Measurements from ENCODE around the gene QKI. TPM values are rescaled to one million over a fixed set of nuclear protein-coding genes. Genes with fewer than 3 reads are reported as not detected.

QKI gene
- total RNA-seq, 8 experiments from 2014 or later: 67.5 to 316 (median 142) TPM

- peak overlapping the region; percentile 58 to 79 for H3K27ac ChIP-seq
- ATAC-seq (replicated peaks in 6 of 8): no peak
- 44 to 95% (median 61%) methylated on average over 1 to 5 of the region's 5 CpGs for WGBS, 10 experiments
- H3K4me1 ChIP-seq (replicated peaks in 1 of 2): peaks cover 51 to 56% of the 10 kb centered on the region in 2 donors
- in situ Hi-C loops (cut with MboI; ENCODE audit: low pct_unique_long_range_greater_than_20kb in 2 of 9, low sequenced_read_pairs in 9 of 9, unreplicated experiment in 9 of 9): no loop called here
- no peak overlapping the region for H3K4me3 ChIP-seq
Measured at GRCh38 chr6:163395122-163395830, 19.2 kb upstream of the QKI start.

- peak overlapping the region; percentile 58 to 79 for H3K27ac ChIP-seq
- WGBS, 10 experiments: 31 to 79% (median 63%) methylated on average over 1 to 3 of the region's 3 CpGs; no CpG with 5 or more reads in 1 of the 10 experiments
- ATAC-seq (replicated peaks in 6 of 8): peak in 1 of 8 experiments; percentile 33
- peaks cover 51 to 56% of the 10 kb centered on the region in 2 donors for H3K4me1 ChIP-seq (replicated peaks in 1 of 2)
- in situ Hi-C loops (cut with MboI; ENCODE audit: low pct_unique_long_range_greater_than_20kb in 2 of 9, low sequenced_read_pairs in 9 of 9, unreplicated experiment in 9 of 9): no loop called here
- peak overlapping the region in 1 of 5 donors; percentile 24 for H3K4me3 ChIP-seq
Measured at GRCh38 chr6:163395831-163396185, 18.7 kb upstream of the QKI start.

GRCh38 chr6:163397326-163397725, 17.2 kb upstream of the QKI start:
- in situ Hi-C loops (cut with MboI; ENCODE audit: low pct_unique_long_range_greater_than_20kb in 2 of 9, low sequenced_read_pairs in 9 of 9, unreplicated experiment in 9 of 9): no loop called here
- peak in 5 of 8 experiments; percentile 13 to 26 (median 18) for ATAC-seq (replicated peaks in 6 of 8)
- peak overlapping the region in 4 of 5 donors; percentile 1 to 24 (median 14) for H3K4me3 ChIP-seq
- 0 to 73% (median 7%) methylated on average over 1 to 4 of the region's 4 CpGs for WGBS, 10 experiments
- peaks cover 52 to 59% of the 10 kb centered on the region in 2 donors for H3K4me1 ChIP-seq (replicated peaks in 1 of 2)
- peak overlapping the region; percentile 61 to 68 for H3K27ac ChIP-seq

GRCh38 chr6:163398115-163398514, 16.4 kb upstream of the QKI start:
- in situ Hi-C loops (cut with MboI; ENCODE audit: low pct_unique_long_range_greater_than_20kb in 2 of 9, low sequenced_read_pairs in 9 of 9, unreplicated experiment in 9 of 9): no loop called here
- ATAC-seq (replicated peaks in 6 of 8): peak in 7 of 8 experiments; percentile 16 to 52 (median 25)
- H3K4me1 ChIP-seq (replicated peaks in 1 of 2): peaks cover 46 to 57% of the 10 kb centered on the region in 2 donors
- H3K4me3 ChIP-seq: no peak overlapping the region
- H3K27ac ChIP-seq: peak overlapping the region; percentile 61 to 68
- 0 to 51% (median 40%) methylated on average over 1 to 2 of the region's 2 CpGs; no CpG with 5 or more reads in 3 of the 10 experiments for WGBS, 10 experiments

- Histone ChIP-seq H3K4me3 (no peak overlapping the region), H3K27ac (peak overlapping the region; percentile 61 to 68), H3K4me1 (replicated peaks in 1 of 2) (peaks cover 45 to 57% of the 10 kb centered on the region in 2 donors)
- WGBS, 10 experiments: 83 to 100% (median 88%) methylated on average over 2 to 7 of the region's 9 CpGs; no CpG with 5 or more reads in 4 of the 10 experiments
- ATAC-seq (replicated peaks in 6 of 8): no peak
- in situ Hi-C loops (cut with MboI; ENCODE audit: low pct_unique_long_range_greater_than_20kb in 2 of 9, low sequenced_read_pairs in 9 of 9, unreplicated experiment in 9 of 9): no loop called here
Measured at GRCh38 chr6:163398815-163399214, 15.7 kb upstream of the QKI start.

- Histone ChIP-seq H3K27ac (no peak overlapping the region), H3K4me3 (no peak overlapping the region), H3K4me1 (replicated peaks in 1 of 2) (peaks cover 43 to 53% of the 10 kb centered on the region in 2 donors)
- ATAC-seq (replicated peaks in 6 of 8): no peak
- WGBS, 10 experiments: 43 to 100% (median 94%) methylated on average over 1 to 2 of the region's 2 CpGs; no CpG with 5 or more reads in 2 of the 10 experiments
- in situ Hi-C loops (cut with MboI; ENCODE audit: low pct_unique_long_range_greater_than_20kb in 2 of 9, low sequenced_read_pairs in 9 of 9, unreplicated experiment in 9 of 9): loop anchor here in 5 of 9 experiments (25.0 kb wide), 5 partner anchors 213 to 1988 kb away; no protein-coding TSS in a partner anchor
Measured at GRCh38 chr6:163400509-163400908, 14.0 kb upstream of the QKI start.

- Histone ChIP-seq H3K4me3 (no peak overlapping the region), H3K4me1 (replicated peaks in 1 of 2) (peaks cover 48 to 53% of the 10 kb centered on the region in 2 donors), H3K27ac (peak overlapping the region in 1 of 2 donors; percentile 29)
- 19 to 100% (median 78%) methylated on average over 1 to 14 of the region's 14 CpGs for WGBS, 10 experiments
- in situ Hi-C loops (cut with MboI; ENCODE audit: low pct_unique_long_range_greater_than_20kb in 2 of 9, low sequenced_read_pairs in 9 of 9, unreplicated experiment in 9 of 9): loop anchor here in 5 of 9 experiments (25.0 kb wide), 5 partner anchors 214 to 1989 kb away; no protein-coding TSS in a partner anchor
- no peak for ATAC-seq (replicated peaks in 6 of 8)
Measured at GRCh38 chr6:163401039-163401885, 13.3 kb upstream of the QKI start.

- no peak for ATAC-seq (replicated peaks in 6 of 8)
- WGBS, 10 experiments: 57 to 90% (median 82%) methylated on average over 3 to 7 of the region's 7 CpGs; no CpG with 5 or more reads in 2 of the 10 experiments
- no peak overlapping the region for H3K4me3 ChIP-seq
- H3K27ac ChIP-seq: no peak overlapping the region
- in situ Hi-C loops (cut with MboI; ENCODE audit: low pct_unique_long_range_greater_than_20kb in 2 of 9, low sequenced_read_pairs in 9 of 9, unreplicated experiment in 9 of 9): loop anchor here in 5 of 9 experiments (25.0 kb wide), 5 partner anchors 215 to 1990 kb away; no protein-coding TSS in a partner anchor
- peaks cover 48 to 51% of the 10 kb centered on the region in 2 donors for H3K4me1 ChIP-seq (replicated peaks in 1 of 2)
Measured at GRCh38 chr6:163402616-163403015, 11.9 kb upstream of the QKI start.

GRCh38 chr6:163404825-163405265, 9.7 kb upstream of the QKI start:
- Histone ChIP-seq H3K4me1 (replicated peaks in 1 of 2) (peaks cover 33 to 37% of the 10 kb centered on the region in 2 donors), H3K4me3 (no peak overlapping the region), H3K27ac (peak overlapping the region in 1 of 2 donors; percentile 8)
- ATAC-seq (replicated peaks in 6 of 8): peak in 5 of 8 experiments; percentile 39 to 69 (median 48)
- in situ Hi-C loops (cut with MboI; ENCODE audit: low pct_unique_long_range_greater_than_20kb in 2 of 9, low sequenced_read_pairs in 9 of 9, unreplicated experiment in 9 of 9): loop anchor here in 5 of 9 experiments (25.0 kb wide), 5 partner anchors 218 to 1993 kb away; no protein-coding TSS in a partner anchor
- WGBS, 10 experiments: 17 to 73% (median 35%) methylated on average over 1 to 10 of the region's 10 CpGs; no CpG with 5 or more reads in 5 of the 10 experiments

- in situ Hi-C loops (cut with MboI; ENCODE audit: low pct_unique_long_range_greater_than_20kb in 2 of 9, low sequenced_read_pairs in 9 of 9, unreplicated experiment in 9 of 9): loop anchor here in 5 of 9 experiments (25.0 kb wide), 5 partner anchors 218 to 1993 kb away; no protein-coding TSS in a partner anchor
- H3K4me1 ChIP-seq (replicated peaks in 1 of 2): peaks cover 33 to 37% of the 10 kb centered on the region in 2 donors
- ATAC-seq (replicated peaks in 6 of 8): peak; percentile 70 to 89 (median 72)
- peak overlapping the region in 1 of 5 donors; percentile 10 for H3K4me3 ChIP-seq
- peak overlapping the region; percentile 49 to 62 for H3K27ac ChIP-seq
- WGBS, 10 experiments: 22 to 57% (median 35%) methylated on average over 3 to 17 of the region's 18 CpGs
Measured at GRCh38 chr6:163405412-163406309, 8.9 kb upstream of the QKI start.

GRCh38 chr6:163406366-163406765, 8.2 kb upstream of the QKI start:
- in situ Hi-C loops (cut with MboI; ENCODE audit: low pct_unique_long_range_greater_than_20kb in 2 of 9, low sequenced_read_pairs in 9 of 9, unreplicated experiment in 9 of 9): loop anchor here in 5 of 9 experiments (25.0 kb wide), 5 partner anchors 219 to 1994 kb away; no protein-coding TSS in a partner anchor
- peak overlapping the region in 1 of 5 donors; percentile 10 for H3K4me3 ChIP-seq
- peaks cover 30 to 34% of the 10 kb centered on the region in 2 donors for H3K4me1 ChIP-seq (replicated peaks in 1 of 2)
- ATAC-seq (replicated peaks in 6 of 8): peak in 5 of 8 experiments; percentile 9 to 40 (median 13)
- H3K27ac ChIP-seq: peak overlapping the region in 1 of 2 donors; percentile 49
- WGBS, 10 experiments: 67 to 100% (median 86%) methylated on average over 1 of the region's 1 CpG; no CpG with 5 or more reads in 2 of the 10 experiments

Measured in motor neuron (in vitro differentiated cells).